Measurements from ENCODE around the gene NAGPA.
A peak's percentile ranks its signal among the peaks of the same experiment; 100 is the strongest.
"Not testable (repeated sequence)": the region's sequence is repeated elsewhere in the genome, so short reads cannot be mapped to it uniquely, and the experiment has no call there.

The NAGPA gene

GRCh38 chr16:5033256-5034166 lies at the start of gene NAGPA:
NAGPA (minus strand) TSS chr16:5033935; CDS start chr16:5033914, 21 bp downstream.
- peak; percentile 83 for DNase-seq

- DNase-seq = not testable (repeated sequence)
Measured at GRCh38 chr16:5080996-5081395, 47.3 kb upstream of the NAGPA start.

- not testable (repeated sequence) for DNase-seq
Measured at GRCh38 chr16:5080461-5080860, 46.7 kb upstream of the NAGPA start.

- no peak for DNase-seq
Measured at GRCh38 chr16:5078626-5079025, 44.9 kb upstream of the NAGPA start.

GRCh38 chr16:5077304-5077703 lies 43.6 kb upstream of the NAGPA start:
- no peak for DNase-seq

- DNase-seq = no peak
Measured at GRCh38 chr16:5075637-5076036, 41.9 kb upstream of the NAGPA start.

- DNase-seq = not testable (repeated sequence)
Measured at GRCh38 chr16:5073771-5074170, 40.0 kb upstream of the NAGPA start.

- no peak for DNase-seq
Measured at GRCh38 chr16:5073279-5073629, 39.5 kb upstream of the NAGPA start.

- no peak for DNase-seq
Measured at GRCh38 chr16:5072334-5073278, 38.9 kb upstream of the NAGPA start.

- DNase-seq = peak; percentile 88
Measured at GRCh38 chr16:5071681-5072333, 38.1 kb upstream of the NAGPA start, which contains the start of gene ALG1. ALG1 (plus strand) TSS chr16:5071843; CDS start chr16:5071850, 7 bp downstream.

GRCh38 chr16:5071341-5071680 lies 37.6 kb upstream of the NAGPA start:
- no peak for DNase-seq

GRCh38 chr16:5070431-5071186 lies 36.9 kb upstream of the NAGPA start:
- DNase-seq = no peak

- DNase-seq = no peak
Measured at GRCh38 chr16:5069854-5070253, 36.1 kb upstream of the NAGPA start.

- no peak for DNase-seq
Measured at GRCh38 chr16:5069048-5069447, 35.3 kb upstream of the NAGPA start.

GRCh38 chr16:5066511-5066910 lies 32.8 kb upstream of the NAGPA start:
- DNase-seq = no peak

- no peak for DNase-seq
Measured at GRCh38 chr16:5065813-5066212, 32.1 kb upstream of the NAGPA start, which contains the start of gene C16orf89. C16orf89 (minus strand) TSS chr16:5065956; CDS start chr16:5065908, 48 bp downstream.

GRCh38 chr16:5065326-5065725 lies 31.6 kb upstream of the NAGPA start:
- no peak for DNase-seq

- no peak for DNase-seq
Measured at GRCh38 chr16:5064915-5065314, 31.2 kb upstream of the NAGPA start.

GRCh38 chr16:5062790-5063765 lies 29.3 kb upstream of the NAGPA start:
- DNase-seq = no peak

GRCh38 chr16:5062051-5062450 lies 28.3 kb upstream of the NAGPA start:
- no peak for DNase-seq

GRCh38 chr16:5060073-5060641 lies 26.4 kb upstream of the NAGPA start:
- no peak for DNase-seq
